Measurements from ENCODE around the gene DNAJC15. TPM values are rescaled to one million over a fixed set of nuclear protein-coding genes. Genes with fewer than 3 reads are reported as not detected.

DNAJC15 gene
- total and polyA plus RNA-seq, 2 experiments from 2014 or later = 25.9 to 70.5 TPM

GRCh38 chr13:43127103-43127798 is 103.9 kb downstream of the DNAJC15 start:
- H3K36me3 ChIP-seq (ENCODE audit: low read depth) = no peaks in the 10 kb centered on the region
- no peak overlapping the region for H3K27ac ChIP-seq
- H3K9me3 ChIP-seq (ENCODE audit: low read depth) = no peaks in the 10 kb centered on the region
- no peak for DNase-seq
- no peak overlapping the region for H3K4me2 ChIP-seq (ENCODE audit: unreplicated experiment)
- H2AFZ ChIP-seq = no peak overlapping the region
- no peaks in the 10 kb centered on the region for H3F3A ChIP-seq (ENCODE audit: insufficient read depth)
- 0 out of 2 replicates have a peak, but pooled peaks cover 8% of the 10 kb centered on the region for H3K27me3 ChIP-seq (replicated peaks; ENCODE audit: insufficient read depth)
- H3K9ac ChIP-seq = no peak overlapping the region
- TF ChIP-seq EZH2phosphoT487 (IDR thresholded peaks at IDR 0.05; ENCODE audit: insufficient read depth, low read depth) (no peak), EZH2 (IDR thresholded peaks at IDR 0.05; ENCODE audit: insufficient read depth, poor library complexity, severe bottlenecking) (no peak)
- 77 to 78% methylated on average over 9 of the region's 9 CpGs for WGBS, 2 experiments (ENCODE audit: low coverage in 1 of 2, low lambda C conversion rate in 2 of 2, missing lambda C conversion rate in 2 of 2)
- no peaks in the 10 kb centered on the region for H3K79me2 ChIP-seq (ENCODE audit: insufficient read depth)
- no peaks in the 10 kb centered on the region for H4K20me1 ChIP-seq (ENCODE audit: insufficient read depth)
- H3K9me2 ChIP-seq (ENCODE audit: insufficient read depth) = no peaks in the 10 kb centered on the region
- no peak overlapping the region for H3K4me3 ChIP-seq
- no peaks in the 10 kb centered on the region for H3K4me1 ChIP-seq (ENCODE audit: insufficient read depth)
- in situ Hi-C loops (cut with MboI) = no loop called here

- Histone ChIP-seq H2AFZ (no peak overlapping the region), H3K4me1 (ENCODE audit: insufficient read depth) (no peaks in the 10 kb centered on the region), H3K4me3 (no peak overlapping the region), H3K27ac (no peak overlapping the region), H3K9me2 (ENCODE audit: insufficient read depth) (no peaks in the 10 kb centered on the region), H3K36me3 (ENCODE audit: low read depth) (no peaks in the 10 kb centered on the region), H3K9me3 (ENCODE audit: low read depth) (no peaks in the 10 kb centered on the region), H3K4me2 (ENCODE audit: unreplicated experiment) (no peak overlapping the region), H3K27me3 (replicated peaks; ENCODE audit: insufficient read depth) (0 out of 2 replicates have a peak, but pooled peaks cover 8% of the 10 kb centered on the region), H4K20me1 (ENCODE audit: insufficient read depth) (no peaks in the 10 kb centered on the region), H3K79me2 (ENCODE audit: insufficient read depth) (no peaks in the 10 kb centered on the region), H3F3A (ENCODE audit: insufficient read depth) (no peaks in the 10 kb centered on the region), H3K9ac (no peak overlapping the region)
- no peak for DNase-seq
- TF ChIP-seq EZH2phosphoT487 (IDR thresholded peaks at IDR 0.05; ENCODE audit: insufficient read depth, low read depth) = no peak
- TF ChIP-seq EZH2 (IDR thresholded peaks at IDR 0.05; ENCODE audit: insufficient read depth, poor library complexity, severe bottlenecking) = no peak
- in situ Hi-C loops (cut with MboI) = no loop called here
- WGBS, 2 experiments (ENCODE audit: low coverage in 1 of 2, low lambda C conversion rate in 2 of 2, missing lambda C conversion rate in 2 of 2) = 65 to 76% methylated on average over 3 of the region's 3 CpGs
Measured at GRCh38 chr13:43127827-43128226, 104.4 kb downstream of the DNAJC15 start.

GRCh38 chr13:43128504-43128961 is 105.1 kb downstream of the DNAJC15 start:
- Histone ChIP-seq H3K27ac (no peak overlapping the region), H2AFZ (no peak overlapping the region), H3F3A (ENCODE audit: insufficient read depth) (no peaks in the 10 kb centered on the region), H3K36me3 (ENCODE audit: low read depth) (no peaks in the 10 kb centered on the region), H3K9ac (no peak overlapping the region), H3K9me2 (ENCODE audit: insufficient read depth) (no peaks in the 10 kb centered on the region), H3K9me3 (ENCODE audit: low read depth) (no peaks in the 10 kb centered on the region), H3K27me3 (replicated peaks; ENCODE audit: insufficient read depth) (0 out of 2 replicates have a peak, but pooled peaks cover 11% of the 10 kb centered on the region), H4K20me1 (ENCODE audit: insufficient read depth) (no peaks in the 10 kb centered on the region), H3K4me2 (ENCODE audit: unreplicated experiment) (no peak overlapping the region), H3K79me2 (ENCODE audit: insufficient read depth) (no peaks in the 10 kb centered on the region), H3K4me1 (ENCODE audit: insufficient read depth) (no peaks in the 10 kb centered on the region), H3K4me3 (no peak overlapping the region)
- TF ChIP-seq EZH2phosphoT487 (IDR thresholded peaks at IDR 0.05; ENCODE audit: insufficient read depth, low read depth) (no peak), EZH2 (IDR thresholded peaks at IDR 0.05; ENCODE audit: insufficient read depth, poor library complexity, severe bottlenecking) (no peak)
- in situ Hi-C loops (cut with MboI) = no loop called here
- DNase-seq = no peak
- 76 to 77% methylated on average over 21 of the region's 21 CpGs for WGBS, 2 experiments (ENCODE audit: low coverage in 1 of 2, low lambda C conversion rate in 2 of 2, missing lambda C conversion rate in 2 of 2)

- in situ Hi-C loops (cut with MboI) = no loop called here
- Histone ChIP-seq H3K9ac (no peak overlapping the region), H3K27ac (no peak overlapping the region), H3K9me3 (ENCODE audit: low read depth) (no peaks in the 10 kb centered on the region), H3K9me2 (ENCODE audit: insufficient read depth) (no peaks in the 10 kb centered on the region), H3K36me3 (ENCODE audit: low read depth) (no peaks in the 10 kb centered on the region), H2AFZ (no peak overlapping the region), H3K27me3 (replicated peaks; ENCODE audit: insufficient read depth) (0 out of 2 replicates have a peak, but pooled peaks cover 14% of the 10 kb centered on the region), H4K20me1 (ENCODE audit: insufficient read depth) (no peaks in the 10 kb centered on the region), H3K4me3 (no peak overlapping the region), H3F3A (ENCODE audit: insufficient read depth) (no peaks in the 10 kb centered on the region), H3K4me1 (ENCODE audit: insufficient read depth) (no peaks in the 10 kb centered on the region), H3K4me2 (ENCODE audit: unreplicated experiment) (no peak overlapping the region), H3K79me2 (ENCODE audit: insufficient read depth) (no peaks in the 10 kb centered on the region)
- WGBS, 2 experiments (ENCODE audit: low coverage in 1 of 2, low lambda C conversion rate in 2 of 2, missing lambda C conversion rate in 2 of 2) = 82 to 83% methylated on average over 8 of the region's 8 CpGs
- DNase-seq = no peak
- TF ChIP-seq EZH2 (IDR thresholded peaks at IDR 0.05; ENCODE audit: insufficient read depth, poor library complexity, severe bottlenecking) (no peak), EZH2phosphoT487 (IDR thresholded peaks at IDR 0.05; ENCODE audit: insufficient read depth, low read depth) (no peak)
Measured at GRCh38 chr13:43129066-43129465, 105.7 kb downstream of the DNAJC15 start.

All from GM23248 (cell line).